ENCODE data around the gene RBFA.

RBFA gene

DNA sequence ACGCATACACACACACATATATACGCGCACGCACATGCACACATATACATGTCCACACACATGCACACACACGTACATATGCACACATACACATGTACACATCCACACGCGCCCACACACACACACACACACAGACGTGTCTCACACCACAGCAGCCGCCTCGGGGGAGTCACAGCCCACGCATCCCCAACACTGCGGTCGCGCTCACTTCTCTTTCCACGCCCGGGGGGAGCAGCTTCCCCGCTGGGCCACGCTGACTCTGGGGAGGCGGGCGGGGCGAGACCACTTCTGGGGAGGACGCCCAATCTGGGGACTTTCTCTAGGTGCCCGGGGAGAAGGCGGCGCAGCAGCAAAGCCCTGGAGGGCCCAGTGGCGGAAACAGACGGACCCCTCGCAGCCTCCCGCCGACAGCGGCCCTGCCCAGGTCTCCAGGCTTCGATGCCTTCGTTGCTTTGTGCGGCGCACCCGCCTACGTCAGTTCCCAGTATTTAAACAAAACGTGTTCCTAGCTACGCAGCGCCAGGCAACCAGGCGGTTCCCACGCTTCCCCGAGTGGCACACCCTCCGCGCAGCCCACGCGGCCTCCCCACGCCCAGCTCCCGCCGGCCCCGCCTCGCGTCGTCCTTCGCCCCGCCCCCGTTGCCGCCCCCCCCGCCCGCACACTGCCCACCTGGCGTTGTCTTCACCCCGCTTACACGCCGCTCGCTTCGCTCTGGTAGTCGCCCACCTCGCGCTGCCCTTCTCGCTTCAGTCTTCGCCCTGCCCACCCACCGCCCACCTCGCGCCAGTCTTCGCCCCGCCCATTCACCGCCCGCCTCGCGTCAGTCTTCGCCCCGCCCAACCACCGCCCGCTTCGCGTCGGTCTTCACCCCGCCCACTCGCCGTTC is 810 bp upstream of the RBFA start:
- no peak for DNase-seq

GRCh38 chr18:80034852-80035406 is 695 bp downstream of the RBFA start:
- no peak for DNase-seq

GRCh38 chr18:80035997-80036396 is 1.8 kb downstream of the RBFA start:
- DNase-seq: no peak

GRCh38 chr18:80037300-80037699 is 3.1 kb downstream of the RBFA start:
- no peak for DNase-seq

GRCh38 chr18:80037869-80038630 is 3.8 kb downstream of the RBFA start:
- no peak for DNase-seq

GRCh38 chr18:80040515-80040914 is 6.3 kb downstream of the RBFA start:
- DNase-seq: no peak

- DNase-seq: no peak
Observed at GRCh38 chr18:80041424-80041823, 7.2 kb downstream of the RBFA start.

DNA sequence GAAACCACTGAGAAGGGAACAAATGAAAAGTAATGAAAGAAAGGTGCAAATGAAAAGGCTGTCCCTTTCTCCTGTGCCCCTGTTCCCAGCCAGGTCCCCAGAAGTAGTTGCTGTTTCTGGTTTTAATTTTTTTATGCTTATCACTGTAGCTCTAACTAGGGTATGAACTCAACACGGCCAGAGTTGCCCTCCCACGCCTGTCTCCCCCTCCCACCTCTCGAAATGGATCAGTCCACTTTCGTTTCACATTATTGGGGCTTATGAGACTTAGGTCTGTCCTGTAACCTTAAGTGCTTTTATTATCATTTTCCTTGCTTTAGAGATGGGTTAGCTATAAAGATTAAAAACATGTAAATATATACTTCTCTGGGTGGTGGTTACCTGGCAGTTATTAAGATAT is 8.6 kb downstream of the RBFA start:
- no peak for DNase-seq

GRCh38 chr18:80044072-80044471 is 9.8 kb downstream of the RBFA start:
- no peak for DNase-seq

- no peak for DNase-seq
Observed at GRCh38 chr18:80046011-80046410, 11.8 kb downstream of the RBFA start.

- DNase-seq: no peak
Observed at GRCh38 chr18:80046431-80046830, 12.2 kb downstream of the RBFA start.

GRCh38 chr18:80046961-80047541 is 12.8 kb downstream of the RBFA start:
- no peak for DNase-seq

- no peak for DNase-seq
Observed at GRCh38 chr18:80050797-80051196, 16.6 kb downstream of the RBFA start.

- no peak for DNase-seq
Observed at GRCh38 chr18:80056095-80056494, 21.9 kb downstream of the RBFA start.

- DNase-seq: no peak
Observed at GRCh38 chr18:80059945-80060344, 25.7 kb downstream of the RBFA start.

GRCh38 chr18:80065705-80066104 is 31.5 kb downstream of the RBFA start:
- DNase-seq: no peak

DNA sequence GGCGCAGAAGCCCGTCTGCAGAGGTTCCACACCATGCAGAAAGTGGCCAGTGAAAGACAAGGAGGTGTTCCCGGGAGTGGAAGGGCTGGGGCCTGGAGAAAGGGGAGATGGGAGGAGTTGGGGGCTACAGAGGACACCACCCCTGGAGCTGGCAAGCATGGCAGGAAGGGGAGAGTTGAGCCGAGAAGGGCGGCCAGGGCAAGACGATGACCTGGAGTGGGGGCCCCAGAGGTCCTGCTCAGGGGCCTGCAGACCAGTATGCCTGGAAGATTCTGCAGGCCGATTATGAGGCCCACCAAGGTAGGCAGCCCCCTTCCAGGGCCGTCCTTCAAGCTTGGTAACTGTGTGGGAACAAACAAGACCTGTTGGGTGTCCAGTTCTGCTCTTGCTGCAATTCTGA is 33.1 kb downstream of the RBFA start:
- DNase-seq: no peak

DNA sequence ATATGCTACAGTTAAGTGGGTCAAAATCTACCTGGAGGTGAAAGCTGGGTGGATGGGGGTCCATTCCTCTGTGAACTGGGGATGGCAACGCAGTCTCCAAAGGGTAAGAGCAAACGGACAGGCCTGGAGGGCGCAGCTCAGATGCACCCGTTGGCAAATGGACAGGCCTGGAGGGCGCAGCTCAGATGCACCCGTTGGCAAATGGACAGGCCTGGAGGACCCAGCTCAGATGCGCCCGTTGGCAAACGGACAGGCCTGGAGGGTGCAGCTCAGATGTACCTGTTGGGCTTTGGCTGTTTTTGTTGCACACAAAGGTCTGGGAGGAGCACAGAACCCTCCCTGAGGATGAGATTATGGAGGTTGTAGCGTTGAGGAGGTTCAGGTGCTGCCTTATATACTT is 33.7 kb downstream of the RBFA start:
- no peak for DNase-seq

GRCh38 chr18:80068571-80069272 is 34.5 kb downstream of the RBFA start:
- no peak for DNase-seq

DNA sequence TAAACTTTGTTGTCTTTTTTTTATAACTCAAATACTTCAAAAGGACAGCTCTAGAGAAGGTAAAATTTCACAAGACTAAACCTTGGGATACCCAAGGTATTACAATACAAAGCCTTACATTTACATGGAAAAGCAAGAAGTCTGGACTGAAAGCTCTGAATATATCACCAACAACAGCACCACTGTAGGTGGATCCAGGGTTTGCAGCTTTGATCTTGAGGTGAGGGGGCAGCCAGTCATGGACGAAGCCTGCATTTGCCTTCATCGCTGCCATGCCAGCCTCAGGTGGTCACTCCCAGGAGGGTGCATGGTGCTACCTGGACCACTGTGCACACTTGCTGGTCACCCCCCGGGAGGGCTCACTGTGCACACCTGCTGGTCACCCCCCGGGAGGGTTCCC is 36.6 kb downstream of the RBFA start:
- DNase-seq: no peak

- DNase-seq: no peak
Observed at GRCh38 chr18:80074183-80074582, 39.9 kb downstream of the RBFA start.

GRCh38 chr18:80074697-80075096 is 40.5 kb downstream of the RBFA start:
- DNase-seq: no peak

GRCh38 chr18:80075940-80076339 is 41.7 kb downstream of the RBFA start:
- no peak for DNase-seq
